A549 (cell line): ENCODE data around the gene RPL13A. TPM values are rescaled to one million over a fixed set of nuclear protein-coding genes. Genes with fewer than 3 reads are reported as not detected.

Experiments
- ATAC-seq, 2 experiments: fragments of 200-7000 bp in 1 of 2; fragments of >200 bp in 1 of 2; cut with Nextera tagmentation in 1 of 2; cut with Tn5 transposase in 1 of 2; 3 replicates each; pipeline versions ENCODE4 v1.8.0 to v1.9.1; 2018 to 2020; ENCODE audit warnings: mild to moderate bottlenecking in 1 of 2, moderate library complexity in 1 of 2
- CTCF ChIA-PET: fragments of 300-600 bp; sonication (Branson Sonifier 250); formaldehyde crosslinking; extraction: SDS; loops from one replicate; lab custom pipeline; 2021; ENCODE audit warnings: antibody characterized with exemption, inconsistent platforms; lab: Yijun Ruan, JAX
- POLR2A ChIA-PET: fragments of 350-600 bp; formaldehyde crosslinking; extraction: SDS; loops from one replicate; lab custom pipeline; 2021; ENCODE audit warnings: antibody characterized with exemption, inconsistent platforms; lab: Yijun Ruan, JAX
- DNase-seq, 2 experiments: peaks; one replicate each; pipeline versions ENCODE4 v3.0.0 to v3.0.0-alpha.2; 2011 to 2016; ENCODE audit warnings: low read depth in 1 of 2, low spot score in 1 of 2
- FAIRE-seq: peaks from 2 replicates; lab custom pipeline; 2011; peaks lifted over from hg19 to GRCh38; lab: Jason Lieb, UNC
- H3K27ac ChIP-seq, 2 experiments: fragments of >200 bp; sonication (Bioruptor Twin); formaldehyde crosslinking; 3 replicates each; pipeline ENCODE4 v1.5.1; 2016 to 2017
- H3K4me1 ChIP-seq: fragments of >200 bp; sonication (Bioruptor Twin); formaldehyde crosslinking; 3 replicates; pipeline ENCODE4 v1.6.1; 2016
- H3K4me2 ChIP-seq: fragments of >200 bp; sonication (Bioruptor Twin); formaldehyde crosslinking; 3 replicates; pipeline ENCODE4 v1.6.1; 2016
- H3K4me3 ChIP-seq: fragments of >200 bp; sonication (Bioruptor Twin); formaldehyde crosslinking; 3 replicates; pipeline ENCODE4 v1.5.1; 2016
- H3K9me3 ChIP-seq: fragments of >200 bp; sonication (Bioruptor Twin); formaldehyde crosslinking; 3 replicates; pipeline ENCODE4 v1.6.1; 2016
- BHLHE40 ChIP-seq: IDR thresholded peaks from 2 replicates; pipeline ENCODE4 v1.6.1; 2012; ENCODE audit warnings: low read depth, low read length, inconsistent platforms
- CBX2 ChIP-seq: fragments of 200-600 bp; sonication (generic); IDR thresholded peaks from 2 replicates; pipeline ENCODE4 v1.6.1; 2016; ENCODE audit warnings: low read depth, mild to moderate bottlenecking, borderline replicate concordance
- CEBPB ChIP-seq, 2 experiments: fragments of >200 bp in 1 of 2; sonication (Bioruptor Twin) in 1 of 2; formaldehyde crosslinking in 1 of 2; IDR thresholded peaks; 2 replicates each; pipeline ENCODE4 v1.6.1; 2012 to 2016
- CHD2 ChIP-seq: fragments of 150-350 bp; IDR thresholded peaks from 2 replicates; pipeline ENCODE4 v1.6.1; 2014; ENCODE audit warnings: low read length; ENCODE audit not compliant: partially characterized antibody
- CHD4 ChIP-seq: fragments of 200-600 bp; sonication (generic); IDR thresholded peaks from 2 replicates; pipeline ENCODE4 v1.6.1; 2016; ENCODE audit warnings: antibody characterized with exemption, mild to moderate bottlenecking, borderline replicate concordance
- EHF ChIP-seq: fragments of 250-450 bp; sonication (Bioruptor Pico); IDR thresholded peaks from 2 replicates; pipeline ENCODE4 v1.5.0; 2020; ENCODE audit warnings: mild to moderate bottlenecking
- ESRRA ChIP-seq: fragments of 150-350 bp; IDR thresholded peaks from 2 replicates; pipeline ENCODE4 v1.6.1; 2014; ENCODE audit warnings: mild to moderate bottlenecking, low read length, borderline replicate concordance
- FOSL2 ChIP-seq, 2 experiments: fragments of 450-650 bp in 1 of 2; fragments of >200 bp in 1 of 2; sonication (Bioruptor Twin) in 1 of 2; formaldehyde crosslinking; IDR thresholded peaks; 2 replicates each; pipeline versions ENCODE4 v1.5.0 to v1.6.1; 2016 to 2020; ENCODE audit warnings: mild to moderate bottlenecking in 1 of 2, moderate library complexity in 1 of 2
- FOXS1 ChIP-seq: fragments of 250-450 bp; sonication (Bioruptor Pico); IDR thresholded peaks from 2 replicates; pipeline ENCODE4 v1.5.0; 2020; ENCODE audit warnings: mild to moderate bottlenecking, moderate library complexity
- GATA3 ChIP-seq: IDR thresholded peaks from 2 replicates; pipeline ENCODE4 v1.6.1; 2012; ENCODE audit warnings: borderline replicate concordance
- HEYL ChIP-seq: fragments of 250-450 bp; sonication (Bioruptor Pico); IDR thresholded peaks from 2 replicates; pipeline ENCODE4 v1.8.0; 2021; ENCODE audit warnings: mild to moderate bottlenecking, moderate library complexity
- HMGXB4 ChIP-seq: fragments of 250-450 bp; sonication (Bioruptor Pico); IDR thresholded peaks from 2 replicates; pipeline ENCODE4 v1.5.0; 2021; ENCODE audit warnings: mild to moderate bottlenecking, moderate library complexity, borderline replicate concordance
- HOXA7 ChIP-seq: fragments of 250-450 bp; sonication (Bioruptor Pico); IDR thresholded peaks from 2 replicates; pipeline ENCODE4 v1.5.0; 2020; ENCODE audit warnings: mild to moderate bottlenecking, moderate library complexity
- JUNB ChIP-seq: fragments of >200 bp; sonication (Bioruptor Twin); formaldehyde crosslinking; IDR thresholded peaks from 2 replicates; pipeline ENCODE4 v1.6.1; 2016
- KDM1A ChIP-seq: fragments of 200-600 bp; sonication (generic); IDR thresholded peaks from 2 replicates; pipeline ENCODE4 v1.6.1; 2016; ENCODE audit warnings: low read depth, mild to moderate bottlenecking
- KDM5A ChIP-seq: fragments of 200-600 bp; sonication (generic); IDR thresholded peaks from 2 replicates; pipeline ENCODE4 v1.6.1; 2016; ENCODE audit warnings: antibody characterized with exemption, mild to moderate bottlenecking
- NFE2L2 ChIP-seq: fragments of 150-350 bp; conservative IDR thresholded peaks from 2 replicates; pipeline ENCODE4 v1.6.1; 2014; ENCODE audit warnings: low read length
- NR3C1 ChIP-seq: fragments of >200 bp; sonication (Bioruptor Twin); formaldehyde crosslinking; IDR thresholded peaks from 3 replicates; pipeline ENCODE4 v1.6.1; 2017
- PBX3 ChIP-seq: IDR thresholded peaks from 2 replicates; pipeline ENCODE4 v1.6.1; 2012
- POLR2A ChIP-seq: IDR thresholded peaks from 2 replicates; pipeline ENCODE4 v1.6.1; 2012; ENCODE audit warnings: mild to moderate bottlenecking, low read length
- POLR2AphosphoS2 ChIP-seq: conservative IDR thresholded peaks from 2 replicates; pipeline ENCODE4 v1.6.1; 2012; ENCODE audit warnings: low read length, improper control_type of control experiment, inconsistent platforms
- RARB ChIP-seq: fragments of 250-450 bp; sonication (Bioruptor Pico); IDR thresholded peaks from 2 replicates; pipeline ENCODE4 v1.8.0; 2021; ENCODE audit warnings: mild to moderate bottlenecking, moderate library complexity
- RCOR1 ChIP-seq: fragments of 150-350 bp; IDR thresholded peaks from 2 replicates; pipeline ENCODE4 v1.6.1; 2014; ENCODE audit warnings: antibody characterized with exemption, low read length, low read depth
- RFX5 ChIP-seq: fragments of 450-650 bp; IDR thresholded peaks from 2 replicates; pipeline ENCODE4 v1.7.1; 2014; ENCODE audit warnings: antibody characterized with exemption, mild to moderate bottlenecking, moderate library complexity
- RNF2 ChIP-seq: fragments of 200-600 bp; sonication (generic); IDR thresholded peaks from 2 replicates; pipeline ENCODE4 v1.6.1; 2016; ENCODE audit warnings: low read depth, mild to moderate bottlenecking, antibody characterized with exemption, moderate library complexity, borderline replicate concordance
- SMC3 ChIP-seq: fragments of >200 bp; sonication (Bioruptor Twin); formaldehyde crosslinking; IDR thresholded peaks from 3 replicates; pipeline ENCODE4 v1.6.1; 2018; ENCODE audit warnings: inconsistent platforms
- SREBF2 ChIP-seq: fragments of 450-650 bp; IDR thresholded peaks from 2 replicates; pipeline ENCODE4 v1.6.1; 2014; ENCODE audit warnings: mild to moderate bottlenecking, moderate library complexity
- TFCP2L1 ChIP-seq: fragments of 250-450 bp; sonication (Bioruptor Pico); IDR thresholded peaks from 2 replicates; pipeline ENCODE4 v1.5.0; 2021; ENCODE audit warnings: mild to moderate bottlenecking
- TP53 ChIP-seq: fragments of 250-450 bp; sonication (Bioruptor Pico); IDR thresholded peaks from 2 replicates; pipeline ENCODE4 v1.5.0; 2021; ENCODE audit warnings: mild to moderate bottlenecking, moderate library complexity
- USF2 ChIP-seq: fragments of 450-650 bp; IDR thresholded peaks from 2 replicates; pipeline ENCODE4 v1.6.1; 2014; ENCODE audit warnings: antibody characterized with exemption
- ZC3H11A ChIP-seq: fragments of 450-650 bp; IDR thresholded peaks from 2 replicates; pipeline ENCODE4 v1.6.1; 2014; ENCODE audit warnings: antibody characterized with exemption, mild to moderate bottlenecking
- ZFP36 ChIP-seq: fragments of 450-650 bp; IDR thresholded peaks from 2 replicates; pipeline ENCODE4 v1.6.1; 2014; ENCODE audit warnings: borderline replicate concordance; ENCODE audit not compliant: partially characterized antibody
- WGBS: methylation state at CpG from one replicate; pipeline ENCODE4 v1.1.6; 2017; ENCODE audit errors: missing lambda C conversion rate; 5-methylcytosine and 5-hydroxymethylcytosine counted together
- polyA plus RNA-seq, 4 experiments: library from polyadenylated mRNA; depleted of rRNA in 3 of 4; stranded (reverse); fragments of >200 nt; fragmentation: RNase III in 1 of 4; extraction: RNeasy Plus Mini Kit Qiagen cat#74134 plus additional on column Dnase treatment in 1 of 4; gene quantifications; 2 replicates in 3 of 4; 3 replicates in 1 of 4; pipeline ENCODE4 v1.2.3, GENCODE V29; 2011 to 2017
- TF ChIP-seq, protein P1 (sequence below): IDR thresholded peaks from 2 replicates; pipeline ENCODE4 v1.6.1; 2012
- TF ChIP-seq, protein P2 (sequence below): fragments of 150-350 bp; IDR thresholded peaks from 2 replicates; pipeline ENCODE4 v1.6.1; 2014; ENCODE audit warnings: low read depth, mild to moderate bottlenecking, low read length
- TF ChIP-seq, protein P3 (sequence below): fragments of >200 bp; sonication (Bioruptor Twin); formaldehyde crosslinking; IDR thresholded peaks from 3 replicates; pipeline ENCODE4 v1.6.1; 2016
- TF ChIP-seq, protein P4 (sequence below): fragments of >200 bp; sonication (Bioruptor Twin); formaldehyde crosslinking; IDR thresholded peaks from 2 replicates; pipeline ENCODE4 v1.6.1; 2016

Gene RPL13A
- polyA plus RNA-seq, 2 of the 4 experiments (the other 2 are of a cell fraction): 3,595 to 5,410 TPM

GRCh38 chr19:49451430-49452181 is 35.8 kb upstream of the RPL13A start, which contains the start of gene PIH1D1:
Gene PIH1D1 (minus strand): TSS chr19:49451814. CDS start chr19:49451574, 240 bp downstream.
- ATAC-seq: peak; percentile 76 to 79
- H3K4me3 ChIP-seq: peak within 1 kb of the TSS; percentile 90
- H3K4me2 ChIP-seq: peak within 1 kb of the TSS; percentile 89
- peak within 1 kb of the TSS; percentile 93 to 99 for H3K27ac ChIP-seq
- H3K4me1 ChIP-seq: peaks cover 25% of the 10 kb centered on the region
- ChIA-PET CTCF (interaction anchor here (1.0 to 19.0 kb wide), 10 partner anchors 8 to 243 kb away, joined by 3 to 244 read pairs (median 4); partner anchors contain the start of genes FLT3LG, GFY and KASH5), POLR2A (interaction anchor here (0.6 to 1.5 kb wide), 10 partner anchors 9 to 432 kb away, joined by 3 to 10 read pairs (median 4); partner anchors contain the start of genes RPS11, RRAS and TEAD2)
- FAIRE-seq: peak; percentile 88
- peak; percentile 99 to 100 for DNase-seq
- no peaks in the 10 kb centered on the region for H3K9me3 ChIP-seq
- WGBS: under 1% methylated on average over 31 of the region's 42 CpGs
- TF ChIP-seq NFE2L2 (no peak), JUNB (no peak), CHD2 (peak; percentile 93), EHF (CRISPR knock-in tag) (no peak), KDM1A (no peak), USF2 (no peak), ZFP36 (no peak), NR3C1 (no peak), KDM5A (peak; percentile 43; the same call in 1 of the 2 replicates), BHLHE40 (no peak), RCOR1 (peak; percentile 96), PBX3 (0 out of 2 replicates have a peak, but pooled peaks have one; percentile 74), CEBPB (IDR thresholded peaks at IDR 0.05) (no peak), SREBF2 (no peak), HOXA7 (CRISPR knock-in tag) (no peak), RARB (CRISPR knock-in tag) (no peak), TFCP2L1 (no peak), RNF2 (no peak), HEYL (no peak), FOSL2 (IDR thresholded peaks at IDR 0.05) (no peak), FOSL2 (CRISPR knock-in tag; IDR thresholded peaks at IDR 0.05) (no peak), FOXS1 (0 out of 2 replicates have a peak, but pooled peaks have one; percentile 10), TP53 (peak; percentile 78; the same call in 1 of the 2 replicates), RFX5 (no peak), SMC3 (no peak), ESRRA (no peak), ZC3H11A (no peak), GATA3 (peak; percentile 37), CBX2 (no peak), POLR2A (peak; percentile 85), POLR2AphosphoS2 (no peak), HMGXB4 (CRISPR knock-in tag) (no peak), CHD4 (no peak)
- TF ChIP-seq, protein P1, sequence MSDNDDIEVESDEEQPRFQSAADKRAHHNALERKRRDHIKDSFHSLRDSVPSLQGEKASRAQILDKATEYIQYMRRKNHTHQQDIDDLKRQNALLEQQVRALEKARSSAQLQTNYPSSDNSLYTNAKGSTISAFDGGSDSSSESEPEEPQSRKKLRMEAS: peak; percentile 94
- TF ChIP-seq, protein P2, sequence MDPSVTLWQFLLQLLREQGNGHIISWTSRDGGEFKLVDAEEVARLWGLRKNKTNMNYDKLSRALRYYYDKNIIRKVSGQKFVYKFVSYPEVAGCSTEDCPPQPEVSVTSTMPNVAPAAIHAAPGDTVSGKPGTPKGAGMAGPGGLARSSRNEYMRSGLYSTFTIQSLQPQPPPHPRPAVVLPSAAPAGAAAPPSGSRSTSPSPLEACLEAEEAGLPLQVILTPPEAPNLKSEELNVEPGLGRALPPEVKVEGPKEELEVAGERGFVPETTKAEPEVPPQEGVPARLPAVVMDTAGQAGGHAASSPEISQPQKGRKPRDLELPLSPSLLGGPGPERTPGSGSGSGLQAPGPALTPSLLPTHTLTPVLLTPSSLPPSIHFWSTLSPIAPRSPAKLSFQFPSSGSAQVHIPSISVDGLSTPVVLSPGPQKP: no peak
- TF ChIP-seq, protein P3, sequence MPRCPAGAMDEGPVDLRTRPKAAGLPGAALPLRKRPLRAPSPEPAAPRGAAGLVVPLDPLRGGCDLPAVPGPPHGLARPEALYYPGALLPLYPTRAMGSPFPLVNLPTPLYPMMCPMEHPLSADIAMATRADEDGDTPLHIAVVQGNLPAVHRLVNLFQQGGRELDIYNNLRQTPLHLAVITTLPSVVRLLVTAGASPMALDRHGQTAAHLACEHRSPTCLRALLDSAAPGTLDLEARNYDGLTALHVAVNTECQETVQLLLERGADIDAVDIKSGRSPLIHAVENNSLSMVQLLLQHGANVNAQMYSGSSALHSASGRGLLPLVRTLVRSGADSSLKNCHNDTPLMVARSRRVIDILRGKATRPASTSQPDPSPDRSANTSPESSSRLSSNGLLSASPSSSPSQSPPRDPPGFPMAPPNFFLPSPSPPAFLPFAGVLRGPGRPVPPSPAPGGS: peak; percentile 86
- TF ChIP-seq, protein P4, sequence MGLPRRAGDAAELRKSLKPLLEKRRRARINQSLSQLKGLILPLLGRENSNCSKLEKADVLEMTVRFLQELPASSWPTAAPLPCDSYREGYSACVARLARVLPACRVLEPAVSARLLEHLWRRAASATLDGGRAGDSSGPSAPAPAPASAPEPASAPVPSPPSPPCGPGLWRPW: no peak
